Measurements from ENCODE around the gene CEP112. TPM values are rescaled to one million over a fixed set of nuclear protein-coding genes. Genes with fewer than 3 reads are reported as not detected.

CEP112 gene
- total and polyA plus RNA-seq, 3 donors from 2014 or later: 50.2 to 107 (median 78.8) TPM

DNA sequence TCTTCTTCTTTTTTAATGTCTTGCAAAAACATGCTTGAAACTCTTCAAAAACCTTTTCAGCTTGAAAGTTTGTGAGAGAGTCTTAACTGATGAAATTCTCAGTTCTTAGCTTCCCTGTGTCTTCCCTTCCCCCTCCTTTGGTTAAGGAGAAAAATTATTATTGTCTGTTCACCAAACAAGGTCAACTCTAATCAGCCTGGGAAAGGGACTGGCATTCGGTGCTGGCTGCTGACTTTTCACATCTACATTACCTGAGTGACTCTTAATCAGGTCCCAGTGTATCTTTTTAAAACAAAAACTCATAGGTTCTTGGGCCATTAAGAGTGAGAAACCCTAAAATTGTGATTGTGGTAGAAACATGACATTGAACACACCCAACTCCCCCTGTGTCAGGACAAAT, 591.4 kb downstream of the CEP112 start:
- TF ChIP-seq CTCF (IDR thresholded peaks at IDR 0.05) (no peak), POLR2A (IDR thresholded peaks at IDR 0.05) (no peak)
- Histone ChIP-seq H3K27ac (peak overlapping the region in 1 of 2 donors; percentile 45), H3K4me3 (no peak overlapping the region), H3K9me3 (no peaks in the 10 kb centered on the region), H3K4me1 (peaks cover 9% of the 10 kb centered on the region), H3K36me3 (ENCODE audit: low read depth, missing control alignments) (no peaks in the 10 kb centered on the region), H3K27me3 (no peaks in the 10 kb centered on the region)
- no peak for DNase-seq
- intact Hi-C loops (cut with DNase I; ENCODE audit: low total_unique reads): no loop called here
- WGBS, 2 donors: 16 to 53% methylated on average over 1 of the region's 1 CpG

DNA sequence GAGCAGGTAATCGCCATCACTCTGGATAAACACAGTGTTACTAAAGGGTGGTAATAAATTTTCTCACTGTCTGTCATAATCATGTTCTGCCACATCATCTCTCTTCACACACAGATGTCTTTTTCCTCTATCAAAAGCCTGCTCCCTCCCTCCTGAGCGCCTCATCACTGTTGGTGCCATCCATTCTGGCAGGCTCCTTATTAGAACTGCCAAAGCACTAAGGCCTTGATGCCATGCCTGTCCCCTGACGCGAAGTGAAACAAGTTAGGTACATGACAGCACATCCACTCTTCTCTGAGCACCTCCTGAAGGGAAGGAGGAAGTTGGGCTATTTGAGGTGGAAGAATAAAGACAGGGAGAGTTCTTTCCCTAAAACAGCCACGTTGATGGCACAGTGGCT, 592.3 kb downstream of the CEP112 start:
- DNase-seq: no peak
- peak overlapping the region in 1 of 2 donors; percentile 45 for H3K27ac ChIP-seq
- no peaks in the 10 kb centered on the region for H3K36me3 ChIP-seq (ENCODE audit: low read depth, missing control alignments)
- intact Hi-C loops (cut with DNase I; ENCODE audit: low total_unique reads): no loop called here
- no peaks in the 10 kb centered on the region for H3K27me3 ChIP-seq
- H3K9me3 ChIP-seq: no peaks in the 10 kb centered on the region
- no peak overlapping the region for H3K4me3 ChIP-seq
- no peak for TF ChIP-seq POLR2A (IDR thresholded peaks at IDR 0.05)
- TF ChIP-seq CTCF (IDR thresholded peaks at IDR 0.05): no peak
- peaks cover 9% of the 10 kb centered on the region for H3K4me1 ChIP-seq
- 81 to 83% methylated on average over 5 of the region's 5 CpGs for WGBS, 2 donors

DNA sequence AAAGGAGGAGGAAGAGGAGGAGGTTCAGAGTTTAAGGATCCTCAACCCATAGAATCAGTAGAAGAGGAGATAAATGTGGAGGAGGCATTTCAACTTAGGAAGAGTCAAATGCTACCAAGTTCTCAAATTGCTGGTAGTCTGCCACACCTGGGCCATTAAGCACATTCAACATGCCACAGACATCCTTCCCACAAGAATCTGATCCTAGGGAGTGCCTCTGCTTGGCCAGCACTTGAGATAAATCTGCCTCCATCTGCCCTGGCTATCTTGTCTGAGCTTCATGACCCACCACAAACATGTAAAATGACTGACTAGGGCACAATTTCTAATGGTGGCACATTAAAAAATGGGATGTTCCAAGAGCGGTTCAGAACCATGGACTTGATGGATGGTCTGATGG, 593.2 kb downstream of the CEP112 start:
- H3K27me3 ChIP-seq: no peaks in the 10 kb centered on the region
- DNase-seq: no peak
- H3K27ac ChIP-seq: no peak overlapping the region
- H3K4me3 ChIP-seq: no peak overlapping the region
- 89 to 100% methylated on average over 1 of the region's 1 CpG for WGBS, 2 donors
- no peaks in the 10 kb centered on the region for H3K9me3 ChIP-seq
- intact Hi-C loops (cut with DNase I; ENCODE audit: low total_unique reads): no loop called here
- no peak for TF ChIP-seq POLR2A (IDR thresholded peaks at IDR 0.05)
- no peak for TF ChIP-seq CTCF (IDR thresholded peaks at IDR 0.05)
- no peaks in the 10 kb centered on the region for H3K36me3 ChIP-seq (ENCODE audit: low read depth, missing control alignments)
- H3K4me1 ChIP-seq: peaks cover 9% of the 10 kb centered on the region

DNA sequence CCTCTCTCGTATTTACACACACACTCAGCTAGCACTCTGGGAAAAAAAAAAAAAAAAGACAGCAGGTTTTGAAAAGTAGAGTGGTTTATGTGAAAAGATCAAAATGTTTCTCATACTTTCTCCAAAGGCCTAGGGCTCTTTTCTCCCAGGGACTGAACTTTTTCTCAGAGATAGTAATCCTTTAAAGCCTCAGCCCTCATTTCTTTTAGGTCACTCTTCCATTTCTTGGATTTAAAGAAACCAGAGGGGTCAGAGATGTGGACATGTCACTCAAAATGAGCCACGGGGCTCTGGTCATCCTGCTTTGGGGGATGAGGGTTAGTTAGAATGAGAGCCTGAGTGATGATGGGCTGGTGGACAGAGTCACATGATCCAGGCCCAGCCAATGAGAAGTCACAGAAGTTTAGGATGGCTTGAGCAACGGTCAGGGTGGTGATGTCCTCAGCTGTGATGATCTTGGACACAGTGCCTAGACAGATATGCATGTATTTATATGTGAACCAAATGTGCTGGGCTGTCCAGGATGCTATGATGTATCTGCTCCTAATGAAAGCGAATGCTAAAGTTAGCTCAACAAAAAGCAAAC, 596.8 kb downstream of the CEP112 start:
- H3K27me3 ChIP-seq: no peaks in the 10 kb centered on the region
- H3K36me3 ChIP-seq (ENCODE audit: low read depth, missing control alignments): no peaks in the 10 kb centered on the region
- TF ChIP-seq CTCF (IDR thresholded peaks at IDR 0.05) (no peak), POLR2A (IDR thresholded peaks at IDR 0.05) (no peak)
- 56 to 67% methylated on average over 4 of the region's 4 CpGs for WGBS, 2 donors
- H3K4me1 ChIP-seq: peaks cover under 1% of the 10 kb centered on the region
- H3K27ac ChIP-seq: no peak overlapping the region
- intact Hi-C loops (cut with DNase I; ENCODE audit: low total_unique reads): no loop called here
- H3K9me3 ChIP-seq: no peaks in the 10 kb centered on the region
- no peak for DNase-seq
- H3K4me3 ChIP-seq: no peak overlapping the region

Data from testis (tissue), 3 donors.